Measurements from ENCODE around the gene TMEM18. TPM values are rescaled to one million over a fixed set of nuclear protein-coding genes. Genes with fewer than 3 reads are reported as not detected.

The TMEM18 gene
- total and polyA plus RNA-seq, 2 of the 13 experiments (the other 11 are each of a cell fraction or from before 2014, with no cell fraction given): 45.9 to 49.4 TPM

GRCh38 chr2:720842-721241 is 43.6 kb upstream of the TMEM18 start:
- H4K20me1 ChIP-seq (ENCODE audit: insufficient read depth, low read length): no peaks in the 10 kb centered on the region
- no peak for FAIRE-seq
- no peak overlapping the region for H3K4me3 ChIP-seq (replicated peaks in 1 of 3; ENCODE audit: insufficient read depth in 1 of 3, low read depth in 2 of 3, low read length in 3 of 3)
- no peak overlapping the region for H2AFZ ChIP-seq (ENCODE audit: low read length)
- peak; percentile 50 for ATAC-seq
- no peak overlapping the region for H3K27ac ChIP-seq (ENCODE audit: extremely low read length, insufficient read depth, low read length)
- ChIA-PET POLR2A (no interaction called here), CTCF (ENCODE audit: low intra/inter-chr PET ratio, low total read pairs) (no interaction called here)
- H3K4me2 ChIP-seq (ENCODE audit: low read depth, low read length): peak overlapping the region; percentile 23; the same call in 1 of the 2 replicates
- no peak overlapping the region for H3K9ac ChIP-seq (ENCODE audit: insufficient read depth, low read depth, low read length)
- H3K79me2 ChIP-seq (ENCODE audit: insufficient read depth, low read length): no peaks in the 10 kb centered on the region
- no peaks in the 10 kb centered on the region for H3K9me3 ChIP-seq (ENCODE audit: low read length)
- peaks cover 2 to 31% of the 10 kb centered on the region in 2 experiments; a peak in 4 of 5 replicates for H3K27me3 ChIP-seq (ENCODE audit: control insufficient read depth in 1 of 2, insufficient read depth in 2 of 2, low read length in 2 of 2)
- no peaks in the 10 kb centered on the region for H3K36me3 ChIP-seq (replicated peaks in 1 of 2; ENCODE audit: control insufficient read depth in 1 of 2, insufficient read depth in 2 of 2, low read length in 2 of 2)
- in situ Hi-C loops (cut with HindIII; ENCODE audit: extremely low pct_ligation_motif_present, low pct_unique_long_range_greater_than_20kb): loop anchor here (25.0 kb wide), 1 partner anchor 416 kb away; no protein-coding TSS in a partner anchor
- WGBS (ENCODE audit: low lambda C conversion rate): 43% methylated on average over 21 of the region's 21 CpGs
- TF ChIP-seq MXD4 (CRISPR knock-in tag; IDR thresholded peaks at IDR 0.05): no peak
- TF ChIP-seq, protein P1, sequence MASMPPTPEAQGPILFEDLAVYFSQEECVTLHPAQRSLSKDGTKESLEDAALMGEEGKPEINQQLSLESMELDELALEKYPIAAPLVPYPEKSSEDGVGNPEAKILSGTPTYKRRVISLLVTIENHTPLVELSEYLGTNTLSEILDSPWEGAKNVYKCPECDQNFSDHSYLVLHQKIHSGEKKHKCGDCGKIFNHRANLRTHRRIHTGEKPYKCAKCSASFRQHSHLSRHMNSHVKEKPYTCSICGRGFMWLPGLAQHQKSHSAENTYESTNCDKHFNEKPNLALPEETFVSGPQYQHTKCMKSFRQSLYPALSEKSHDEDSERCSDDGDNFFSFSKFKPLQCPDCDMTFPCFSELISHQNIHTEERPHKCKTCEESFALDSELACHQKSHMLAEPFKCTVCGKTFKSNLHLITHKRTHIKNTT (CRISPR knock-in tag; IDR thresholded peaks at IDR 0.05): no peak
- no peak for TF ChIP-seq ATF1 (CRISPR knock-in tag; IDR thresholded peaks at IDR 0.05)
- TF ChIP-seq NR2F2 (IDR thresholded peaks at IDR 0.05; ENCODE audit: borderline replicate concordance, low read depth): no peak
- TF ChIP-seq REST (IDR thresholded peaks at IDR 0.05; ENCODE audit: borderline replicate concordance in 1 of 2, low read depth in 1 of 2, low read length in 2 of 2): no peak
- TF ChIP-seq MAZ (IDR thresholded peaks at IDR 0.05; ENCODE audit: borderline replicate concordance, low read depth, low read length): no peak
- TF ChIP-seq MAZ (CRISPR knock-in tag; IDR thresholded peaks at IDR 0.05; ENCODE audit: low read depth): no peak
- TF ChIP-seq ZKSCAN5 (CRISPR knock-in tag; IDR thresholded peaks at IDR 0.05): no peak
- TF ChIP-seq ETV6 (CRISPR knock-in tag; conservative IDR thresholded peaks at IDR 0.05): no peak
- TF ChIP-seq, protein P2, sequence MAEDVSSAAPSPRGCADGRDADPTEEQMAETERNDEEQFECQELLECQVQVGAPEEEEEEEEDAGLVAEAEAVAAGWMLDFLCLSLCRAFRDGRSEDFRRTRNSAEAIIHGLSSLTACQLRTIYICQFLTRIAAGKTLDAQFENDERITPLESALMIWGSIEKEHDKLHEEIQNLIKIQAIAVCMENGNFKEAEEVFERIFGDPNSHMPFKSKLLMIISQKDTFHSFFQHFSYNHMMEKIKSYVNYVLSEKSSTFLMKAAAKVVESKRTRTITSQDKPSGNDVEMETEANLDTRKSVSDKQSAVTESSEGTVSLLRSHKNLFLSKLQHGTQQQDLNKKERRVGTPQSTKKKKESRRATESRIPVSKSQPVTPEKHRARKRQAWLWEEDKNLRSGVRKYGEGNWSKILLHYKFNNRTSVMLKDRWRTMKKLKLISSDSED (CRISPR knock-in tag; IDR thresholded peaks at IDR 0.05): no peak
- TF ChIP-seq ZNF577 (CRISPR knock-in tag; IDR thresholded peaks at IDR 0.05; ENCODE audit: borderline replicate concordance, low read depth): no peak
- BruUV-seq (replicated peaks): no TSS peak
- peaks cover 12% of the 10 kb centered on the region for H3K4me1 ChIP-seq (ENCODE audit: insufficient read depth, low read length)
- intact Hi-C loops (cut with micrococcal nuclease; ENCODE audit: unreplicated experiment): no loop called here
- DNase-seq (ENCODE audit: low spot score): no peak

Measured in HepG2 (cell line).